Myocyte (in vitro differentiated cells): ENCODE measurements around the gene CFL2. TPM values are rescaled to one million over a fixed set of nuclear protein-coding genes. Genes with fewer than 3 reads are reported as not detected.
A peak's percentile ranks its signal among the peaks of the same experiment; 100 is the strongest.
"Not testable (repeated sequence)": the region's sequence is repeated elsewhere in the genome, so short reads cannot be mapped to it uniquely, and the experiment has no call there.

Experiments
- DNase-seq: peaks from one replicate; pipeline ENCODE4 v3.0.0-alpha.2; 2012; ENCODE audit warnings: low read depth
- polyA plus RNA-seq: library from polyadenylated mRNA; unstranded; fragments of >200 nt; gene quantifications from one replicate; pipeline ENCODE4 v1.2.1, GENCODE V29; 2012; ENCODE audit warnings: missing spikeins
- total RNA-seq: library from RNA; depleted of rRNA; stranded (reverse); fragments of >200 nt; gene quantifications from 2 replicates; pipeline ENCODE4 v1.2.3, GENCODE V29; 2014

The CFL2 gene
- 623 and 628 TPM in 2 replicates for total RNA-seq
- polyA plus RNA-seq, result 153 TPM

- DNase-seq, result peak; percentile 92
These were observed at the start of gene CFL2 for GRCh38 chr14:34714320-34715126. Gene CFL2, minus strand, starts transcription at chr14:34714593. Its CDS starts 53 bp downstream, at chr14:34714540.

- DNase-seq, result no peak
These were observed 40.8 kb upstream of the CFL2 start for GRCh38 chr14:34755215-34755614.

GRCh38 chr14:34754687-34755086 lies 40.3 kb upstream of the CFL2 start:
- DNase-seq, result no peak

- peak; percentile 11 for DNase-seq
These were observed 36.3 kb upstream of the CFL2 start for GRCh38 chr14:34750670-34751069.

DNA sequence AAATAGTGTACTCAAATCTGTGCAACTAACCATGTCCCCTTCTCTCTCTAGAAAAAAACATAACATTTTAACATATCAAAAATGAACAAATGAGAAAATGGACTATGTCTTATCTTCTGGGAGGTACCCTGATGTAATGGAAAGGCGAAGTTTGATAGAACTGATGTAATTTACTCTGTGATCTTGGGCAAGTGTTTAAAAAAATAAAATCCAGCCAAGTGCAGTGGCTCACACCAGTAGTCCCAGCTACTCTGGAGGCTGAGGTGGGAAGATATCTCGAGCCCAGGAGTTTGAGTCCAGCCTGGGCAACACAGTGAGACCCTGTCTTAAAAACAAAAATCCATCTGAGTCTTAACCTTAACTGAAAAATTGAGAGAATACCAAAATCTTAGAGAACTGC lies 35.8 kb upstream of the CFL2 start:
- DNase-seq, result no peak

- no peak for DNase-seq
These were observed 35.0 kb upstream of the CFL2 start for GRCh38 chr14:34749408-34749807.

- no peak for DNase-seq
These were observed 28.1 kb upstream of the CFL2 start for GRCh38 chr14:34742270-34743115.

- no peak for DNase-seq
These were observed 27.4 kb upstream of the CFL2 start for GRCh38 chr14:34741840-34742239.

GRCh38 chr14:34740139-34740538 lies 25.7 kb upstream of the CFL2 start:
- DNase-seq, result peak; percentile 16

- DNase-seq, result not testable (repeated sequence)
These were observed 22.7 kb upstream of the CFL2 start for GRCh38 chr14:34737079-34737478.

DNA sequence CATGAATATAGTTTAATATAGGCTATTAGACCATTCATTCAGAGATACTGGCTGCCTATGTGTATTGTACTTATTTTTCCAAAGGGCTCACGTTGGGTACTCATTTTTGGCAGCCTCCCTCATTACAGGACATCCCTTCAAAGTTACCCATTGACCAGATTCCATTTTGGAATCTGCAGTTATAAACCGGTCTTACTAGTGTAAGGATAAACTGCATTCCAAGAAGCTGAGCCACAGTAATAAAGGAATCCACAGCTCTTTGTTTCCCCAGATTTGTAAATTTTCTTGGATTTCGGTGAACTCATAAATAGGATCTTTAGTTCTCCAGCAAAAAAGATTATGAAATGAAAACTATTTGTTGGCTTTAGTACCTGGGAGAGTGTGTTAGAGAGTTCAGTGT lies 18.9 kb upstream of the CFL2 start:
- DNase-seq, result no peak

- DNase-seq, result no peak
These were observed 18.4 kb upstream of the CFL2 start for GRCh38 chr14:34732802-34733201.

GRCh38 chr14:34723867-34724266 lies 9.5 kb upstream of the CFL2 start:
- no peak for DNase-seq

GRCh38 chr14:34722723-34723545 lies 8.5 kb upstream of the CFL2 start:
- DNase-seq, result peak; percentile 78

DNA sequence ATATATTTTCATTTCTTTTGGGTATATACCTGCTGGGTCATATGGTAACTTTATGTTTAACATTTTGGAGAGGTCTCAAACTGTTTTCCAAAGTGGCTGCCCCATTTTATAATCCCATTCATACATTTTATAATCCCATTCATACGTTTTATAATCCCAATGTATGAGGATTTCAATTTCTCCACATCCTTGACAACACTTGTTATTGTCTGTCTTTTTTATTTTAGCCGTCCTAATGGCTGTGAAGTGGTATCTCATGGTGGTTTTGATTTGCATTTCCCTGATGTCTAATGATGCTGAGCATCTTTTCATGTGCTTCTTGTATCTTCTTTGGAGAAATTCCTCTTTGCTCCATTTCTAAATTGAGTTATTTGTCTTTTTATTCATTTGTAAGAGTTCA lies 6.7 kb upstream of the CFL2 start:
- DNase-seq, result no peak

GRCh38 chr14:34718750-34719304 lies 4.4 kb upstream of the CFL2 start:
- peak; percentile 56 for DNase-seq

- peak; percentile 35 for DNase-seq
These were observed 902 bp upstream of the CFL2 start for GRCh38 chr14:34715127-34715863.

GRCh38 chr14:34713681-34714319 lies 593 bp downstream of the CFL2 start:
- DNase-seq, result peak; percentile 92

DNA sequence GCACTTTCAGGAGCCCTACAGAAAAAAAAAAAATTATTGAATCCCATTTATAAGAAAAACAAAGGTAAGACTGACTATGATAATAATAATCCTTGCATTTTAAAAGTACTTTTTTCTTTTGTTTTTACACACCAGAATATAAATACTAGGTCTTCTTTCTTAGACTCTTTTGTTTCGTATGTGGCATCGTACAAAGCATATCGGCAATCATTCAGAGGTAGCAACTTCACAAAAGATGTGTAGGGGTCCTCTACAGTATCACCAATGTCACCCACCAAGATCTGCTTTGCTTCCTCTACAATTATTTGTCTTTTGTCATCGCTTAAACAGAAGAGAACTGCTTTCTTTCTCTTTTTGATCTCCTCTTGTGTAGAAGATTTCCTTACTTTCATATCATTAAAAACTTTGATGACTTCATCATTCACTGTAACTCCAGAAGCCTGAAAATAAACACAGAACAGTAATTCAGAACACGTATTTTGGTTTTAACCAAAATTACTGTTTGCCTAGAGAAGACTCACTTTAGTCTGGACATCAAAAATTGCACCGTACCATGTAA lies 1.2 kb downstream of the CFL2 start:
- no peak for DNase-seq
